Stimulated activated CD8-positive, alpha-beta memory T cell treated with anti-CD3 and anti-CD28 coated beads, Interleukin-15, amount 100 ng/mL, for 1 hour (primary cell): ENCODE measurements around the gene EXOC3L4.
A peak's percentile ranks its signal among the peaks of the same experiment; 100 is the strongest.

Source experiments
- DNase-seq: peaks from one replicate; pipeline ENCODE4 v3.0.0-alpha.2; 2020; ENCODE audit warnings: low read depth

EXOC3L4 gene

GRCh38 chr14:103070971-103071542, 23.5 kb upstream of the EXOC3L4 start:
- no peak for DNase-seq

GRCh38 chr14:103071544-103072251, 22.8 kb upstream of the EXOC3L4 start:
- DNase-seq, result no peak

- DNase-seq, result no peak
Measured at GRCh38 chr14:103072595-103073366, 21.7 kb upstream of the EXOC3L4 start.

- DNase-seq, result no peak
Measured at GRCh38 chr14:103073367-103073875, 21.1 kb upstream of the EXOC3L4 start.

- DNase-seq, result no peak
Measured at GRCh38 chr14:103073876-103074728, 20.4 kb upstream of the EXOC3L4 start.

- no peak for DNase-seq
Measured at GRCh38 chr14:103074729-103075367, 19.7 kb upstream of the EXOC3L4 start.

- DNase-seq, result peak; percentile 45
Measured at GRCh38 chr14:103078420-103078749, 16.1 kb upstream of the EXOC3L4 start.

- no peak for DNase-seq
Measured at GRCh38 chr14:103078860-103079587, 15.5 kb upstream of the EXOC3L4 start.

GRCh38 chr14:103081951-103082350, 12.6 kb upstream of the EXOC3L4 start:
- no peak for DNase-seq

- no peak for DNase-seq
Measured at GRCh38 chr14:103084021-103084919, 10.3 kb upstream of the EXOC3L4 start, which contains the start of gene LBHD2. TSS of gene LBHD2 (plus strand) at chr14:103084210. CDS start at chr14:103086013, 1,803 bp downstream.

- DNase-seq, result no peak
Measured at GRCh38 chr14:103085106-103086091, 9.1 kb upstream of the EXOC3L4 start.

GRCh38 chr14:103086771-103087342, 7.7 kb upstream of the EXOC3L4 start:
- DNase-seq, result no peak

GRCh38 chr14:103087343-103087835, 7.1 kb upstream of the EXOC3L4 start:
- DNase-seq, result no peak

GRCh38 chr14:103088921-103089320, 5.6 kb upstream of the EXOC3L4 start:
- DNase-seq, result no peak

GRCh38 chr14:103089386-103090335, 4.9 kb upstream of the EXOC3L4 start:
- DNase-seq, result no peak

GRCh38 chr14:103090481-103091020, 4.0 kb upstream of the EXOC3L4 start:
- DNase-seq, result no peak
